Dermis blood vessel endothelial cell (primary cell): ENCODE data around the gene MOB2. TPM values are rescaled to one million over a fixed set of nuclear protein-coding genes. Genes with fewer than 3 reads are reported as not detected.
A peak's percentile ranks its signal among the peaks of the same experiment; 100 is the strongest.

ENCODE experiments used
- DNase-seq: peaks from one replicate; pipeline ENCODE4 v3.0.0; 2010
- total RNA-seq: library from RNA; depleted of rRNA; stranded (reverse); fragments of >200 nt; gene quantifications from 2 replicates; pipeline ENCODE4 v1.2.3, GENCODE V29; 2014

MOB2 gene
- 44.6 and 47.0 TPM in 2 replicates for total RNA-seq

GRCh38 chr11:1486054-1486825 lies at the start of gene MOB2:
TSS of gene MOB2 (minus strand) at chr11:1486779. CDS start at chr11:1486556, 223 bp downstream.
- DNase-seq = peak; percentile 46

GRCh38 chr11:1534682-1535081 lies 48.1 kb upstream of the MOB2 start:
- no peak for DNase-seq

- DNase-seq = no peak
These were observed 47.6 kb upstream of the MOB2 start for GRCh38 chr11:1534171-1534570.

GRCh38 chr11:1533342-1533725 lies 46.8 kb upstream of the MOB2 start:
- no peak for DNase-seq

- no peak for DNase-seq
These were observed 46.2 kb upstream of the MOB2 start for GRCh38 chr11:1532606-1533341.

GRCh38 chr11:1532014-1532586 lies 45.5 kb upstream of the MOB2 start:
- DNase-seq = no peak

GRCh38 chr11:1531449-1532013 lies 45.0 kb upstream of the MOB2 start:
- no peak for DNase-seq

GRCh38 chr11:1530686-1531448 lies 44.3 kb upstream of the MOB2 start:
- DNase-seq = no peak

GRCh38 chr11:1529774-1530173 lies 43.2 kb upstream of the MOB2 start:
- DNase-seq = no peak

- no peak for DNase-seq
These were observed 42.7 kb upstream of the MOB2 start for GRCh38 chr11:1529286-1529685.

- DNase-seq = no peak
These were observed 42.1 kb upstream of the MOB2 start for GRCh38 chr11:1528710-1529109.

- no peak for DNase-seq
These were observed 40.2 kb upstream of the MOB2 start for GRCh38 chr11:1526785-1527184.

GRCh38 chr11:1523779-1524178 lies 37.2 kb upstream of the MOB2 start:
- no peak for DNase-seq

GRCh38 chr11:1523077-1523476 lies 36.5 kb upstream of the MOB2 start:
- DNase-seq = no peak

GRCh38 chr11:1522081-1522424 lies 35.5 kb upstream of the MOB2 start:
- no peak for DNase-seq

- no peak for DNase-seq
These were observed 35.0 kb upstream of the MOB2 start for GRCh38 chr11:1521382-1522080.

GRCh38 chr11:1520663-1521267 lies 34.2 kb upstream of the MOB2 start:
- peak; percentile 13 for DNase-seq

GRCh38 chr11:1520209-1520662 lies 33.7 kb upstream of the MOB2 start:
- no peak for DNase-seq

GRCh38 chr11:1519028-1520010 lies 32.7 kb upstream of the MOB2 start:
- no peak for DNase-seq

GRCh38 chr11:1518301-1518700 lies 31.7 kb upstream of the MOB2 start:
- DNase-seq = no peak
